CD4-positive, alpha-beta T cell treated with Interleukin-17A for 1 hour (primary cell): ENCODE data around the gene C1QTNF8.

Source experiments
- DNase-seq: peaks from one replicate; pipeline ENCODE4 v3.0.0-alpha.2; 2020

C1QTNF8 gene

GRCh38 chr16:1055557-1055924, 40.5 kb downstream of the C1QTNF8 start:
- no peak for DNase-seq

DNA sequence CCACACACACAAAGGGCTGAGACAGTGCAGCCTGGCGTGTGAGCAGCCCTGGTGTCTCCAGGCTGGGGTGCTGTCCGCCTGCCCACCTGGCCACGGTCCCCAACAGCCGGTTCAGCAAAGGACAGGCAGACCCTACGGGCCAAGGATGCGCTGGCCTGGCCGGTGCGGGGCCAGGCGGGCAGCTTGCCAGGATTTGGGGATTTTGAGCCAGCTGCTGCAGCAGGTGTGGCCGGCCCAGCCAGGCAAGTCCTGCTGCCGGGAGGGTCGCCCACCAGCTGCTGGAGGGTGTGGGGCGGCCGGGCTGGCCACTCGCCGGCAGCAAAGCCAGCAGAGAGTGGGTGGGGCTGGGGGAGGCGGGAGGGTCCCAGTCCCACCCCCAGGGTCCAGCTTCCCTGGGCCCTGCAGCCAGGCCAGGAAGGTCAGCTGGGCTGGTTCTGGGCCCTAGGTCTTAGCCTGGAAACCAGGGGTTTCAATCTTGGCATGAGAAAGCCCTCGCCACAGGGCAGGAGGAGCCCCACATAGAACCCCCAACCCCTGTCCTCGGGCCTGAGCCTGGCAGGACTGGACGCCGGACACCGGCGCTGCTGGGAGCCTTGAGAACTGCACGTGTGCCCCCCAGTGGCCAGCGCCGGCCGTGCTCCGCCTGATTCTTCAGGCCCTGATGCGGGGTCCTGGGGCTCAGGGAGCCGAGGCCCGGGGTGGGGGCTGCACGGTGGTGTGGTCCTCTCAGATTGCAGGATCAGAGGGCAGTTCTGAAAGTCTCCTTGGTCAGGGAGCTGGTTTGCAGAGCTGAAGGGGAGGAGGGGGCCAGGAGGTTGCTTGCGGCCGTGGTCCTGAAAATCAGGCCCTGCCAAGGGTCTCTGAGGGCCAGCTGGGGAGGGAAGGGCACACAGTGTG, 41.1 kb downstream of the C1QTNF8 start:
- peak; percentile 4 for DNase-seq

- DNase-seq: no peak
Observed at GRCh38 chr16:1053700-1054368, 42.2 kb downstream of the C1QTNF8 start.

DNA sequence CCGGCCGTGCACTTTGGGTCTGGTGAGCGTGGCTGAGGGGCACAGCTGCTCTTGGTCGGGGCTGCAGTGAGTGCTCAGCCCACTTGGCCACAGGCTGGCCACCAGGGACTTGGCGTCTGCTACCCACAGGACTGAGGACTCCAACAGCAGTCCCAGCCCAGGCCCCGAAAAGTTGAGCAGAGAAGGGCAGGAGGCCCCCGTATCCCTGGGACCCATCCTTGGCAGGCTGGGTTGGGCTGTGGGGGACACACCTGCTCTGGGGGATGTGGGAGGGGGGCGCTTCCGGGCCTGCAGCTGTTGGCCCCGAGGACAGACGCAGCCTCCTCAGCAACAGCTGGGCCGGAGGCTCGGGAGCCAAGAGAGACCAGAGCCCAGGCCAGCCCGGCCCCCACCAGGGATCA, 42.9 kb downstream of the C1QTNF8 start:
- DNase-seq: no peak

GRCh38 chr16:1052721-1053120, 43.3 kb downstream of the C1QTNF8 start:
- no peak for DNase-seq

DNA sequence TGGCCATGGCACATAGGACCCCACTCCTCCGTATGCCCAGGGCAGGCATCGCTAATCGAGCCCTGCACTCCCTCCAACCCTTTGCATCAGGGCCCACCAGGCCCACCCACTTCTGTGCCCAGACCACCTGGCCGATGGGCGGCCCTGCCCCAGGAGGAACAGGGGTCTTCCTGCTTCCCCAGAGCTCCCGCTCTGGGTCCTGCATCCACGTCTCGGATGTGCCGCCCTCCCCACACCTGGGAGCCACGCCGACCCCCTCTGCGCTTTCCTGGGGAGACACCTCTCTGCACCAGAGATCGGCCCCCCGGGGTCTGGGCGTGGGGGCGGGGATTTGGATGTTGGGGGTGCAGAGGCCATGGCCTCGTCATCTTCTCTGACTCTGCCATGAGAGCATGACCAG, 44.6 kb downstream of the C1QTNF8 start:
- no peak for DNase-seq

DNA sequence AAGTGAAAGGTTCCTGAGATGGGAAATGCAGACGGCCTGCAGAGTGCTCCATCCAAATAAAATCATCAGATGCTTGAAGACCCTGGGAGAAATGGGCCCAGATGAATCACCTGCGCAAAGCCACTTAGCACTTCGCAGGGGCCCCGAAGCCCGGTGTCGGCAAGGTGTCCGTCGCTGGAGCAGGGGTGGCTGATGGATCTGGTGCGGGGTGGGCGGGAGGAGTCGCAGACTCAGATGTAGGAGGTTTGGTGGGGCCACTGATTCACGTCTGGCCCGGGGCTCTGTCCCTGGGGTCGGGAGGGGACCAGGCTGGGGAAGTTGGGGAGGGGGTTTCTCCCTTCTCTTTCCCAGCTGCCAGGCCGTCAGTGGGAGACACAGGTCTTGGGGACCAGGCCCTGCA, 45.1 kb downstream of the C1QTNF8 start:
- DNase-seq: no peak

- DNase-seq: no peak
Observed at GRCh38 chr16:1050516-1050915, 45.5 kb downstream of the C1QTNF8 start.

GRCh38 chr16:1049976-1050247, 46.1 kb downstream of the C1QTNF8 start:
- no peak for DNase-seq

GRCh38 chr16:1049113-1049975, 46.7 kb downstream of the C1QTNF8 start:
- no peak for DNase-seq

- DNase-seq: no peak
Observed at GRCh38 chr16:1048442-1049112, 47.5 kb downstream of the C1QTNF8 start.

GRCh38 chr16:1047801-1048200, 48.2 kb downstream of the C1QTNF8 start:
- no peak for DNase-seq

GRCh38 chr16:1047123-1047522, 48.9 kb downstream of the C1QTNF8 start:
- no peak for DNase-seq

DNA sequence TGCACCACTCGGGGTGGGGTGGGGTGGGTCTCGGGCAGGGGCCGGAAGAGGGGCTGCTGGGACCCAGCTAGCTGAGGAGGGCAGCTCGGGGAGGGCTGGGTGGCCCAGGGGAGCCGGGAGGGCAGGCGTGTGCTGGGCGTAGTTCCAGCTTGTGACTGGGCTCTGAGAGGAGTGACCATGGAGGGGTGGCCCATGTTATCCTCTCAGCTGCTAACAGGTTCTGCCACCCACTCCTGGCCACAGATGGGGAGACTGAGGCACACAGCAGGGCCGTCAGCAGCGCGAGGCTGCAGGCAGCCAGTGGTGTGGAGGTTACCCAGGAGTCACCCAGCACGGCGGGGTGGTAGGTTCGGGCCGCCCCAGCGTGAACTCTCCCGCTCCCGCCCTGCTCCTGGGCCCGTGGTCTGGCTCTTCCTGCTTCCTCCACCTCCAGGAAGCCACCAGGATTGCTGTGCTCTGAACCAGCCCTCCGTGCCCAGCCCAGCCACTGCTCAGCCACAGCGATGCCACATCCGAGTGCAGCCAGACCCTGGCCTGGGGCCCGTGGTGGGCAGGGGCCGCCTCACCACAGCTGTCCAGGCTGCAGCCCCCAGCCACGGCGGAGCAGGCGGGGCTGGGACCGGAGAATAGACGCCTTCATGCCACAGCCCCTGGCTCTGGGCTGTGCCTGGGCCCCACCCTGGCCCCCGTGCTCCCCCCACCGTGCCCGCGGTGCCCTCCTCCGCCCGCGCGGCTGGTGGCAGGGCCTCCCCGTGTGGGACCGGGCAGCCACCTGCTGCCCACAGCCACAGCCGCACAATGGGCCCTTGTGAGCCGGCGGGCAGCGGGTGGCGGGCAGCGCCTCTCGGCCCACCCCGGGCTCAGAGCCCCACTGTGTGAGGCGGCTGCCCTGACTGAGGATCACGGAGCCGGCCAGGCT, 49.8 kb downstream of the C1QTNF8 start:
- DNase-seq: no peak

- no peak for DNase-seq
Observed at GRCh38 chr16:1045310-1045992, 50.6 kb downstream of the C1QTNF8 start.

DNA sequence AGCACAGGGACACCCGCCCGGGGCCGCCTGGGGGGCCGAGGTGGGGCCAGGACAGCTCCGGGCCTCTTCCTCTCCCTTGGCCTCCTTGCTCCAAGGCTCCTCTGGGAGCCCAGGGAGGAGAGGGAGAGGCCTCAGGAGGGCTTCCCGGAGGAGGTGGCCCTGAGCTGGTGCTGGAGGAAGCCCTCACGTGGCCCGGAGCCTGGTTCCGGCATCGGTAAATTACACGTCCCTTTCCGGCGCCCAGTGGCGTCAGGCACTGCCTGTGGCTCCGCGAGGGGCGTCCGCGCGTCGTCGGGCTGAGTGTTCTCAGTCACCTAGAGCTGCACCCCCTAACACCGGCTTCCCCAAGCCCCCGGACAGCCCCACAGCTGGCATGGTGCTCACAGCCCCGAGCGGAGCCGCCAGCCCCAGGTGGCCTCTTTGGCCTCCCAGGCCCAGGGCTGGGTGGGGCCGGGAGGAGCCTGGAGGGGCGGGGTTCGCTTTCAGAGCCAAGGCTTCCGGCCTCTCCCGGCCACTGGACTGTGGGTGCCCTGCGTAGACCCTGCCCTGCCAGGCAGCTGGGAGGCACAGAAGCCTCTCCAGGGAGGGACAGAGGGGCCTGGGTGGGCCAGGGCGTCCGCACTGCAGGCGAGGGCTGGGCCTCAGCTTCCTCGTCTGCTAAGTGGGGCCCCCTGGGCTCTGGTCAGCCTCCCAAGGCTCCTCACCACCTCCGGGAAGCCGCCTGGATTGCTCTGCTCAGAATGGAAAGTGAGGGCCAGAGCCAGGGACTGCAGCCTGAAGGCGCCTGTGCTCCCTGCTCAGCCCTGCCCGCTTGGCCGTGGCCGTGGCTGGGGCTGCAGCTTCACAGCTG, 51.4 kb downstream of the C1QTNF8 start:
- no peak for DNase-seq

DNA sequence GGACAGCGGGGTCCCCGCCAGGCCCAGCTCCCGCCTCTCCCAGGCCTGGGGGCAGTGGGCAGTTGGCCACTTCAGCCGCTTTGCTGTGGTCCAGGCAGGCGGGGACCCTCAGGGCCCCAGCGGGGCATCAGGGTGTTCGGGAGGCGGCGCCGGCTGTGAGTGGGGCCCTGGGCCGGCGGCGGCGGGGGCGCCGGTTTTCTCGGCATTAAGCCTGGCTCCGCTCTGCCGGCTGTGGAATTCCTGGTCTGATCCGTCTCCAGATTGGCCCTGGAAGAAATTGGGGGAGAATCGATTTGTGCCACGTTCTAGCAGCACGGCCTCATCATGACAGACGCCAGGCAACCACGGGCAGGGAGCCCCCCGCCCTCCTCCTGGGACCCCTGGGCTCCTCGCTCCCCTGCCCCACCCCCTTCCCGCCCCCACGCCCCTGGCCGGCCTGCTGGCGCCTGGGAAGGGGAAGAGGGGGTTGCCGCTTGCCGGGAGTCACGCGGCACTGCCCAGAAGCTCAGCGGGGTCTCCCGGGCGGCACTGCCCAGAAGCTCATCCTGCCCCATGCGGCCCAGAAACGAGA, 52.1 kb downstream of the C1QTNF8 start:
- no peak for DNase-seq

DNA sequence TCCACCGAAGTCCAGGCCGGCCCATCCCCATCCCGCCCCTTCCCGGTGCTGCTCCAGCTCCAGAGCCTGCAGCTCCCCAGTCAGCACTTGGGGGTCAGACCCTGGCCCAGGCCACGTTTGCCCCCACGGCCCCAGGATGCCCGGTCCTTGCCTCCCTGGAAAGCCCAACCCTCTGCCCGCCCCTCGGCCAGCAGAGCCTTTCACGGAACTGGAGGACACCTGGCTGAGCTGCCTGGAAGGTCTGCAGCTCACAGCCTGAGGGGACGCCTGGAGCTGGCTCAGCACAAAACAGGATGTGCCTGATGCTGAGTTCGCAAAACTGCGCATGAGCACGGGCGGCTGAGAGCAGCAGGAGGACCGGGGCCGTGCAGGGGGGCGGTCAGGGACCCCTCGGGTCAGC, 53.2 kb downstream of the C1QTNF8 start:
- no peak for DNase-seq

- no peak for DNase-seq
Observed at GRCh38 chr16:1042049-1042744, 53.8 kb downstream of the C1QTNF8 start.
